GM18508 (cell line): Measurements from ENCODE around the gene COPG1.
"Not testable (repeated sequence)": the region's sequence is repeated elsewhere in the genome, so short reads cannot be mapped to it uniquely, and the experiment has no call there.

Experiments
- ATAC-seq: cut with Tn5 transposase; IDR thresholded peaks from one replicate; pipeline ENCODE4 v1.9.1; 2021; ENCODE audit warnings: moderate number of reproducible peaks; ENCODE audit not compliant: insufficient read depth, unreplicated experiment

COPG1 gene, protein sequence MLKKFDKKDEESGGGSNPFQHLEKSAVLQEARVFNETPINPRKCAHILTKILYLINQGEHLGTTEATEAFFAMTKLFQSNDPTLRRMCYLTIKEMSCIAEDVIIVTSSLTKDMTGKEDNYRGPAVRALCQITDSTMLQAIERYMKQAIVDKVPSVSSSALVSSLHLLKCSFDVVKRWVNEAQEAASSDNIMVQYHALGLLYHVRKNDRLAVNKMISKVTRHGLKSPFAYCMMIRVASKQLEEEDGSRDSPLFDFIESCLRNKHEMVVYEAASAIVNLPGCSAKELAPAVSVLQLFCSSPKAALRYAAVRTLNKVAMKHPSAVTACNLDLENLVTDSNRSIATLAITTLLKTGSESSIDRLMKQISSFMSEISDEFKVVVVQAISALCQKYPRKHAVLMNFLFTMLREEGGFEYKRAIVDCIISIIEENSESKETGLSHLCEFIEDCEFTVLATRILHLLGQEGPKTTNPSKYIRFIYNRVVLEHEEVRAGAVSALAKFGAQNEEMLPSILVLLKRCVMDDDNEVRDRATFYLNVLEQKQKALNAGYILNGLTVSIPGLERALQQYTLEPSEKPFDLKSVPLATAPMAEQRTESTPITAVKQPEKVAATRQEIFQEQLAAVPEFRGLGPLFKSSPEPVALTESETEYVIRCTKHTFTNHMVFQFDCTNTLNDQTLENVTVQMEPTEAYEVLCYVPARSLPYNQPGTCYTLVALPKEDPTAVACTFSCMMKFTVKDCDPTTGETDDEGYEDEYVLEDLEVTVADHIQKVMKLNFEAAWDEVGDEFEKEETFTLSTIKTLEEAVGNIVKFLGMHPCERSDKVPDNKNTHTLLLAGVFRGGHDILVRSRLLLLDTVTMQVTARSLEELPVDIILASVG

DNA sequence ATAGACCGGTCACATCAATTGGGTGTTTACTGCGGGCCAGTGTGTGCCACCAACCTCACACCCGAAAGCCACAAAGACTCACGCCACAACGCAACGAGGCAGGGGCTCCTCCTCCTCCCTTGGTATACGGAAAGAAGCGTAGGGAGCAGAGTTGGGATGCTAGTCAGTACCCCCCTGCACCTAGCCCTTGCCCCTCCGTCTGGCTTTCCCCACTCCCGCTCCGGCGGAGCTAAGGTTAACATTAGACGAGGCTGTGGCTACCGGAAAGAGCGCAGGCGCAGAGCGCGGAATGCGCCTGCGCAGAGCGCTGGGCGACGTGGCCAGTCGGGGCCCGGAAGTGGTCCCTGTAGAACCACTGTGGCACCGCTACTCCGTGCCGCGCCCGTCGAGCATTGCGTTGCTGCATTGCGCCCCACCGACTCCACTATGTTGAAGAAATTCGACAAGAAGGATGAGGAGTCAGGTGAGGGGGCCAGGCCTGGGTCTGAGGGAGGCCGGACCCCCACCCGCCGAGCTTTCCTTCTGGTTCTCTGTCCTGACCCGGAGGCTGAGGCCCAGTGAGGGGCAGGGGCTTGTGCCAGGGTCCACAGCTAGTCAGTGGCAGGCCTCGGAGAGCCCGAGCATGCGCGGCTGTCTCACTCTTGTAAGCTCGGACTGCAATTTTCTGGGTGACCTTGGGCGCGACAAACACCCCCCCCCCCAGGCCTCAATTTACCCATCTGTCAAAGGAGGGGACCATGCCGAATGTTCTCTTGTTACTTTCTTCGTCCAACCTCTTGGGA, at the start of gene COPG1:
TSS of gene COPG1 (plus strand) at position 323 of the 782 bp plus-strand sequence. CDS start at position 427, 104 bp downstream.
- ATAC-seq, result peak; percentile 39

DNA sequence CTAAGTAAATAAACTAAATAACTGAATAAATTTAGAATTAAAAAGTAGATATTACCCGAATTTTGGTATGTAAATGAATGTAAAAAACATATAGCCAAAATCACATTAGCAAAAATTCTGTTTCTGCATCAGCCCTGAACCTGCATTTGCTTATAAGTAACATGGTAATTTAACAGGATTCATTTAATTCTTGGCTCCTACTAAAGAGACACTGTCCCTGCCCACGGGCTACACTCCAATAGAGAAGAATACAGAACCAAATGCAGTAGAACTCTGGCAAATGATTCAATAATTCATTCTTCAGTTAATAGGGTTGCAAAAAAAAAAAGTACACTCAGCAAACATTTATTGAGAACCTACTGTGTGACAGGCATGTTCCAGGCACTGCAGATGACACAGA, 44.9 kb upstream of the COPG1 start:
- no peak for ATAC-seq

DNA sequence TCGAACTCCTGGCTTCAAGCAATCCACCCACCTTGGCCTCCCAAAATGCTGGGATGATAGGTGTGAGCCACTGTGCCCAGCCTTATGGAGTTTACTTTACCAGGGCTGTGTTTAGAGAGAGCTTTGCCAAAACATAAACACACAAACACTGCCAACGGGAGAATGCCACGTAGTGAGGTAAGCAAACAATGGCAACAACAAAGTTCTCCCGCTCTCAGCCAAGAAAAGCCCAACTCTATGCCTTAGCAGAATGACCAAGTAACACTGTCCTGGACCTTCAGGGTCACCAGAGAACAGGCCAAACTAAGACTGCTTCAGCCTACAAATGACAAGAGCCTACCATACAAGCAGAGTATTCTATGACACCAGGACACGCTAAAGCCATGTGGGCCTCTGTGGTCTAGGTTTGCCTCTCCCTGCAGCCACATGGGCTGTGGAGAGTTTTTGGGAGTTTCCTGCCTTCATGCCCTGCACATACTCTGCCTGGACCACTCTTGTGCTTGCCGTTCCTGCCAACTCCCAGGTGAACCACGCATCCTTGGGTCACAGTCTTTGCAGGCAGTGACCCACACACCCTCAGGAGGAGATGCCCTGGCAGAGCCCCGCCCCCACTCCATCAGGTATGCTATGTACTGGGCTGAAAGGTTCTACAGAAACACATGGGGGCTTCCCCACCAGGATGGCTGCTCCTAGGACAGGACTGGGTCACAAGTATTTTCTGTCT, 44.1 kb upstream of the COPG1 start:
- no peak for ATAC-seq

DNA sequence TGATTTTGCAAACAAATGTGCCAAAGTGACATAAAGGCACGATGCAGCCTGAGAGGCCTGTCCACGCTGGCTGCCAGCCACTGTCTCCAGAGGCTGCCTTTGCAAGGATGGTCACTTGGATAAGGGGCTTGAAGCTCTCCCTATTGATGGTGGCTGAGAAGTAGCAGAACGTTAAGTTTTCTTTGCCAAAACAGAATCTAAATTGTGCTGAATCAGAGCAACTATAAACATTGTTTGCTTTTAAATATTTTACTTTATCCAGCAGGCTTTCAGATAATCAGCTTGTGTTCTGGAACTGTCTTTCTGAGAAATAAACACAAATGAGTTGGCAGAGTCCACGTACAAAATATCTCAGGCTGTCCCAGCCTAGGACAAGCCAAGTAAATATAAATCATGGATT, 41.9 kb upstream of the COPG1 start:
- ATAC-seq, result no peak

DNA sequence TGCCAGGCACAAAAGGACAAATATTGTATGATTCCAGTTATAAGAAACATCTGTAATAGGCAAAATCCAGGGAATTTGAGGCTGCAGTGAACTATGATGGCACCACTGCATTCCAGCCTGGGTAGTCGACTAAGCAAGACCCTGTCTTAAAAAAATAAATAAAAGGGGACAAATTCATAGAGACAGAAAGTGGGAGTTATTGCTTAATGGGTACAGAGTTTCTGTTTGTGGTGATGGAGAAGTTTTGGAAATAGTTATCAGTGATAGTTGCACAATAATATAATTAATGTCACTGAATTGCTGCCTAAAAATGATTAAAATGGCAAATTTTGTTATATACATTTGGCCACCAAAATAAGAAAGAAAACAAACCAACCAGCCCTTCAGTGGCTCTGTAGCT, 38.1 kb upstream of the COPG1 start:
- ATAC-seq, result no peak

DNA sequence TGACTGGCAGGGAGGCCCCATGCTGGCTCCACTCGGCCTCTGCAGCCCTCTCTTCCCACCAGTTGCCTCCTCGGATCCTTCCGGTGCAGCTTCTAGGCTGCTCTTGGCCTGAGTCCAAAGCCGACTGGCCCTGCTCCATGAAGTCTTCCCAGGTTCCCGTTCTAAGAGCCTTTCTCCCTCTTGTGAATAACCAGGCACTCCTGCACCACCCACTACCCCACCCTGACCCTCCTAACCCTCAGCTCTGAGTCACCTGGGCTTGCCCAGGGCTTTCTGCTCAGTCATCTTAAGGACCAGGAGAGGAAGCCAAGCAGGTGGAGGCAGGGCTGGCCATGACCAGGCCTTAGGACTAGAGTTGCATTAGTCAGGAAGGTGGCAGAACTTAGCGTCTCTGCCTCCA, 37.6 kb upstream of the COPG1 start:
- ATAC-seq, result no peak

DNA sequence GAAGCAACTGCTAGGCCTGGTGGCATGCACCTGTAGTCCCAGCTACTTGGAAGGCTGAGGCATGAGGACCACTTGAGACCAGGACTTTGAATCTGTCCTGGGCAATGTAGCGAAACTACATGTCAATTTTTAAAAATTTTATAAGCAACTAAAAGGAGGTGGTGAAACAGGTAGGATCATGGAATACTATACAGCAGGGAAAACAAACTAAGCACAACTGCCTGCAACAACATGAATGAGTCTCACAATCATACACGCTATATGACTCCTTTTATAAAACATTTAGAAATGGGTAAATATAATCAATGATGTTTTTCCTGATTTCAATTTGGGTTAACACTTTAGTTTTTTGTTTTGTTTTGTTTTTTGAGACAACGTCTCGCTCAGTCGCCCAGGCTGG, 36.2 kb upstream of the COPG1 start:
- ATAC-seq, result no peak

DNA sequence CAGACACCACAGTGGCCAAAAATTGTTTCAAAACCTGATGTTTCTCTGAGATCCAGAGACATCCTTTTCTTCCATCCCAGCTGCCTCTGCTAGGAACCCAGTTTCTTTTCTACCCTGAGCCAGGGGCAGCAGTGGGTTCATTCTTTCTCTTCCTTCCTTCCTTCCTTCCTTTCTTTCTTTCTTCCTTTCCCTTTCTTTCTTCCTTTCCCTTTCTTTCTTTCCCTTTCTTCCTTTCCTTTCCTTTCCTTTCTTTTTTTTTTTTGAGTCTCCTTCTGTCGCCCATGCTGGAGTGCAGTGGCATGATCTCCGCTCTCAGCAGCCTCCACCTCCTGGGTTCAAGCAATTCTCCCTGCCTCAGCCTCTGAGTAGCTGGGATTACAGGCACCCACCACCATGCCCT, 30.7 kb upstream of the COPG1 start:
- no peak for ATAC-seq

DNA sequence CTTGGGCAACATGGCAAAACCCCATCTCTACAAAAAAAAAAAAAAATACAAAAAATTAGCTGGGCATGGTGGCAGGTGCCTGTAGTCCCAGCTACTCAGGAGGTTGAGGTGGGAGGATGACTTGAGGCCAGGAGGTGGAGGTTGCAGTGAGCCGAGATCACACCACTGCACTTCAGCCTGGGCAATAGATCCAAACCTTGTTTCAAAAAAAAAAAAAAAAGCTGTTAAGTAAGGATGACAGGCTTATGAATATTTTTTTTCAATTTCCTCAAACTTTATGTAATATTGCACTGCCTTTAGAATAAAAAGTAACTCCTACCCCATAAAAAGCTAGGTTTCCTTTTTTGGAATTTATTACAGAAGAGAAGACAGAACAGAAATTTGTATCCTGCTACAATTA, 25.0 kb upstream of the COPG1 start:
- ATAC-seq, result not testable (repeated sequence)

DNA sequence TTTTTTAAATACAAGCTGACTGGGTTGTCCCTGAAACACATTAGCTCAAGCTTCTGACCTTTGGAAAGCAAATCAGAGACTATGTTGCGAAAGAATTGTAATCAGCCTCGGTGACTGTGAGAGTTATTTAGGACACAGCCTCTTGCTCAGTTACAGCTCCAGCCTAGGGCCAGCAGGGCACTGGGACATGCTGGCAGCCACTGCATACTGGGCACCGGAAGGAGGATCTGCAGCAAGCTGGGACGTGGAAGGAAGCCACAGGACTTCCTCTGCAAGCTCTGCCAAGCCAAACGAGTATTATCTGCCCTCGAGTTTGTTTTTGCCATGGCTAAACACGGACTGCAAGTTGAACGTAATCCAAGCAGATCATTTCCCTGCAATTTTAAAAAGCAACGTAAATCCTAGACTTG, 24.4 kb upstream of the COPG1 start:
- no peak for ATAC-seq

DNA sequence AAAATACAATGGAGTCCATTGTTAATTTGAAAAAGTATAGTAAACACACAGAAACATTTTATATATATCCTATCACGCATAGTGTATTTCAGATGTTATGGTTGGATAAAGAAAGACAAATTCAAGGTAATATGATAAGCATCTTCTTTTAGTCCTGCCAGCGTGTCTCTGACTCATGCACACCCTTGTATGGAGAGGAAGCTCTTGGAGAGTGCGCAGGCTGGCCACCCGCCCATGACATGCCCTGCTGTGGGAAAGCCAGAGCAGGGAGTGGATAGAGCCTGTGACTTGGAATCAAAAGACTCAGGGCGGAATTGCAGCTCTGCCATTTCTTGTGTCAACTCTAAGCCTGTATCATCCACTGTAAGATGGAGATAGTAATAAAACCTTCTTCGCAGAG, 23.0 kb upstream of the COPG1 start:
- ATAC-seq, result no peak

DNA sequence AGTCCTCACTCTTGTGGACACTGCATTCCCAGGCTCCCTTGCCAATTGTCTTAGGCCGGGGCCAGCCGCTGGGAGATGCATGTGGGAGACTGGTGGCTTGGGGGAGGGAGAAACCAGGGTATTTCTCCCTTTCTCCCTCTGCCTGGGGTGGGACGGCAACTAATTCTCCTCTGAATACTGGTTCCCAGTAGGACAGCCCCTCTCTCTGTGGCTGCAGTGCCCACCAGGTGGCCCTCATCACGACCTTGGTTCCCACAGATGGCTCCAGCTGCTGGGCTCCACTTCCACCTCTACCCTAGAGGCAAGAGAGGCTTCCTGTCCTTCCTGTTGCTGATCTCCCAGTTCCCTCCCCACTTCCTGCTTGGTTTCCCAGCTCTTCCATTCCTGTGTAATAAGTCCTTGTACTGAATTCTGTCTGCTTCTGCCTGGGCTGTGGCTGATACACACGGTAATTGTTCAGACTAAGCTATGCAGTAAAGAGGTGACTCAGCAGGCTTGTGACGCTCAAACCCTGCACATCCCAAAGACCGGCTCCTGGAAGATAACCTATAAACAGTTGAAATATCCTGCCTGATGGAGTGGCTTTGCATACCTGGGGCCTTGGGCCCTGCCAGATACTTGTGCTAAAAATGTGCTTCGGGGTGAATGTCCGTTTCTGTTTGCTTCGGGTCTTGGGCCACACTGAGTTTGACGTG, 20.4 kb upstream of the COPG1 start:
- no peak for ATAC-seq

DNA sequence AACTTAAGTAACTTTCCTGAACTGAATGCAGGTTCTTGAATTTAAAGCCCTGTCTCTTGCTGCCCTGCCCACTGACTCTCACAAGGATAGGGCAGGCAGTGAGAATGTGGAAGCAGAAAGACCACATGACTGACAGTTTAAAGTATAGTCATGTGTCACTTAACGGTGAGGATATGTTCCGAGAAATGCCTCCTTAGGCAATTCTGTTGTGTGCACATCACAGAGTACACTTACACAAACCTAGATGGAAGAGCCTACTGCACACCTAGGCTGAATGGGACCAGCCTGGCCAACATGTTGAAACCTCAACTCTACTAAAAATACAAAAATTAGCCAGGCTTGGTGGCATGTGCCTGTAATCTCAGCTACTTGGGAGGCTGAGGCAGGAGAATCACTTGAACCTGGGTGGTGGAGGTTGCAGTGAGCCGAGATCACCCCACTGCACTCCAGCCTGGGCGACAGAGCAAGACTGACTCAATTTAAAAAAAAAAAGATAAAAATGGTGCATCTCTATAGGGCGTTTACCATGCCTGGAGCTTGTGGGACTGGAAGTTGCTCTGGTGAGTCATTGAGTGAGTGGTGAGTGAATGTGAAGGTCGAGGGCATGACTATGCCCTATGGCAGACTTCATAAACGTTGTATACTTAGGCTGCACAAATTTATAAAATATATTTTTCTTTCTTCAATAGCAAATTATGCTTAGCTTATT, 18.9 kb upstream of the COPG1 start:
- no peak for ATAC-seq

DNA sequence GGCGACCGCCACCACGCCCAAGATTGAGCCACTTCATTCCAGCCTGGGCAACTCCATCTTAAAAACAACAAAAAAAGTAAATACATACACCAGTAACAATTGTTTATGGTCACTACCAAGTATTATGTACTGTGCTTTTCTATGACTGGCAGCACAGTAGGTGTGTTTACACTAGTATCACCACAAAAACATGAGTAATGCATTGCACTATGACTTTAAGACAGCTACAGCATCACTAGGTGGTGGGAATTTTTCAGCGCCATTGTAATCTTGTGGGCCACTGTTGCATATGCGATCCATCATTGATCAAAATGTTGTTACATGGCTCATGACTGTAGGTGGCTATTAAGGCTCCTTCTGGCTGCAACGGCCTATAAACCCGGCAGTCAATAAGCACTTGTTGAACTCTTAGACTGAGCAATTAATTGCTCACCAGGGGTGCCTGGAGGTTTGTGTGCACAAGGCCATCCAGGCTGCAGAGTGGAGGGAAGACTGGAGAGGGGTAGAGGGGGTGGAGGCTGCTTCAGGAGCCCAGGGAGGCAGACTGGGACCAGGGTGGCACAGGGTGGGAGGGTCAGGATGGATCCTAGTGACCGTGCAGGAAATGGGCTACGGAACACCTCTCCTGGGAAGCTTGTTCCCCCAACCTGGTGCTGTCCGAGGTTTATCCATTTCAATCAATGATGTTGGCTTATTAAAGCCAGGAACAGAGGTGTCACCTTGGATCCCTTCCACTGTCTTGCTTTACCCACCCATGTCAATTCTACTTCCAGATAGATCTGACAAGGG, 17.9 kb upstream of the COPG1 start:
- ATAC-seq, result no peak

DNA sequence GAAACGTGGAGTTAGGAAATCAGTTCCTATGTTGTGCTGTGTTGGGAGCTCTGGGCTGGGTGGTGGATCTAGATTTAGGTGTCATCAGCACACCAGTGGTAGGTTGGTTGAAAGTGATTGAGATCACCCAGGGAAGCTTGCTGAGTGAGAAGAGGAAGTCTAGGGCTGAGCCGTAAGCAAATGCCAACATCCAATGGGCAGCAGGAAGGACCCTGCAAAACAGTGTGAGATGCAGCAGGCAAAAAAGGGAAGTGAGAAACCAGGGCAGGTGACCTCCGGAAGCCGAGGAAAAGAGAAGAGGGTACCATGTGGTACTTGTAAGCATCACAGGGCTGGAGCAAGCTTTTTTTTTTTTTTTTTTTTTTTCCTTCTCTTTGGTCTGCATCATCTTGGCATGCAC, 15.9 kb upstream of the COPG1 start:
- ATAC-seq, result peak; percentile 79

DNA sequence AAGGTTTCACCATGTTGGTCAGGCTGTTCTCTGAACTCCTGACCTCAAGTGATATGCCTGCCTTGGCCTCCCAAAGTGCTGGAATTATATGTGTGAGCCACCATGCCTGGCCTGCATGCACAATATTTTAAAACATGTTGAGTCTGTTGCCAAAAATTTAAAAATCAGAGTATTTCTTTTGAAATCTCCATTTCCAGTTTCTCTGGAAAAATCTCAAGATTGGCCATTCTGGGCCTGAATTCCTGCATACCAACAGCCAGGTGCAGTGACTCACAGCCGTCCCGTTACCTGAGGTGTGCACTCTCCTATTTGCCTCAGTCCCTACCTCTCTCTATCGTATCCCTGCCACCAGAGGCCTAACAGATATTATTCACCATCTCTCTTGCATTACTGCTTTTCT, 15.0 kb upstream of the COPG1 start:
- ATAC-seq, result no peak

DNA sequence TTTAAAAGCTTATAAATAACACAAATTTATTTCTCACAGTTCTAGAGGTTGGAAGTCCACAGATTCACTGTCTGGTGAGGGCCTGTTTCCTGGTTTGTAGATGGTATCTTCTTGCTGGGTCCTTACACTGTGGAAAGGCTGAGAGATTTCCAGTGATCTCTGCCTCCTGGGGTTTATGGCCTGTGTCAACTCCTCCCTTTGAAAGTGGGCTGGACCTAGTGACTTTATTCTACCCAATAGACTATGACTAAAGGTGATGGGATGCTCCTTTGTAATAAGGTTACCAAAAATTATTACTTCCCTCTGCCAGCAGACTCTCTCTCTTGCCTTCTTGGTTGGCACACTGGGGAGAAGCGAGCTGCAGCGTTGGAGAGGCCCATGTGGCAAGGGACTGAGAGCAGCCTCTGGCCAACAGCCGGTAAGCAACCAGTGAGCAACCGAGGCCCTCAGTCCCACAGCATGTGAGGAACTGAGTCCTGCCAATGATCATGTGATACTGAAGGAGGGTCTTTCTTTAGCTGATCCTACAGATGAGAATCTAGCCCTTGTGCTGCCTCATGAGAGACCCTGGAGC, 14.0 kb upstream of the COPG1 start:
- ATAC-seq, result no peak
